HG03108 (cell line): ENCODE data around the gene SSBP2.
A peak's percentile ranks its signal among the peaks of the same experiment; 100 is the strongest.

Experiments used
- ATAC-seq: cut with Tn5 transposase; IDR thresholded peaks from one replicate; pipeline ENCODE4 v1.9.1; 2021; ENCODE audit warnings: moderate library complexity; ENCODE audit not compliant: unreplicated experiment

The SSBP2 gene

DNA sequence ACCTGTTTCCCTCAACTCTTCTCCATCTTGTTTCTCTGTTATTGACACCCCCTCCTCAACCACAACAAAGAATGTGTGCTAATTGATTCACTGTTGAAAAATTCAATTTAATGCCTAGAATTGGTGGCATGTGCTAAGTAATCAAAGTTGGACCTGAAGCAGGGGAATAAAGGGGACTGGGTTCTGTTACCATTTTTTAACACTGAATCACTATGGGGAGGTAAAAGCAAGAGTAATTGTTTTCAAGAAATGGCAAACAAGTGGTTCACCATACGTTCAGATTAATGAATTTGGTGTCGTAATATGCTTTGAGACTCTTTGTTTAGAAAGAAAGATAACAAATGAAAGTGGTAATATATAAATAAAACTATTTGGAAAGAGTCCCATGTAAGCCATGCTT, 17.0 kb upstream of the SSBP2 start:
- no peak for ATAC-seq

DNA sequence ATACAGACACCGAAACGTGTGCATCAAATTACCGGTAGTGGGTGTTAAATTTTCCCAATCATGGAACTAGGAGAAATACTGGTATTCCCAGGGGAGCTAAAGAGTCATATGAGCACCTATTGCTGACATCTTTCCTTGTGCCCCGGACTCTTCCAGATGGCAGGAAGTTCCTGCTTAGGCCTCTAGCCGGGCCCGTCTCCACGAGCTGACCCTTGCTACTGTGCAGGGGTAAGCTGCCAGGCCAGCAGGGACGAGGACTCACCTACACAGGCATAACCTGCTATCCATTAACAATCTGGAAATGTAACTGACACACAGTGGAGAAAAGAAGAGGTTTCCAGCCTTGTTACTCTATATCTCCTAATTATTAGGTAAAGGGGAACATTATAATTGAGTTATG, 16.2 kb upstream of the SSBP2 start:
- ATAC-seq, result no peak

DNA sequence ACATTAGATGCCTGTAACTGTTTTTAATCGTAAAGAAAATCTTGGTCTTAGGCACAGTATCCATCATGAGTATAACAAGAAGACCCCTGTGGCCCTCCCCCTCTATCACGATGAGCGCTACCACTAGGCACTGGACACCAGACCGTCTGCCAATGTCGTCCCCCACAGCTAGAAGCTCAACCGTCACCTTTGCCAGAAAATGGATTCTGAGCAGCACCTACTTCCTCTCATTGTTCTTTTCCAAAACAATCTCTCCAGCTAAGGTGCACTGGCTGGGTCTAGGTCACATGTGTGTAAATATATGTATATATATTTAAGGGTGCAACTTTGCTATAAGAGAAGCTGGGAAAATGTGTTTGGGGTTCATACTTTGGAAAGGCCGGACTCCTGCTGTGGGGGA, 15.7 kb upstream of the SSBP2 start:
- no peak for ATAC-seq

DNA sequence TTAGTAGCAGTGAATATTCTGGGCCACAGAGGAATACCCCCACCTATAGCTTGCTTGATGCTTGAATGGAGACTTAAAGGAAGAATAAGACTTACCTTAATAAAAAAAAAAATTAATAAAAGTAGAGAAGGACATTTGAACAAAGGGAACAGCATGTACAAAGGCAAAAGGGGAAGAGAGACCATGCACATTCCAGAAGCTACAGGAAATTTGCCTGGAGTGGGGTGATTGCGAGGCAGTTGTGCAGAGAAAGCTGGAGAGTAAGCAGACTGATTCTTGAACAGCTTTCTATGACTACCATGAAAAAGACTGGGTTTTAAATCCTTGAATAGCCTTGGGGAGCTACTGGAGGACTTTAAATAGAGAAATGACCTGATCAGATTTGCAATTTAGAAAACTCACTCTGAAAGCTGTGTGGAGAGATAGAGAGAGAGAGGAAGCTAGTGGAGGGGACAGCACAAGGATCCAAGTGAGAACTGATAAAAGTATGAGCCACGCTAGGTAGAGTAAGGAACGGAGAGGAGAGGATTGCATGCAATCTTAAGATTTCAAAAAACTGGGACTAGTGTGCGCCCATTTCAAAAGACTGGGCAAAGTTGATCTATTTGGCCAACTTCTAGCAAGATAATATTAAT, 12.5 kb upstream of the SSBP2 start:
- no peak for ATAC-seq

DNA sequence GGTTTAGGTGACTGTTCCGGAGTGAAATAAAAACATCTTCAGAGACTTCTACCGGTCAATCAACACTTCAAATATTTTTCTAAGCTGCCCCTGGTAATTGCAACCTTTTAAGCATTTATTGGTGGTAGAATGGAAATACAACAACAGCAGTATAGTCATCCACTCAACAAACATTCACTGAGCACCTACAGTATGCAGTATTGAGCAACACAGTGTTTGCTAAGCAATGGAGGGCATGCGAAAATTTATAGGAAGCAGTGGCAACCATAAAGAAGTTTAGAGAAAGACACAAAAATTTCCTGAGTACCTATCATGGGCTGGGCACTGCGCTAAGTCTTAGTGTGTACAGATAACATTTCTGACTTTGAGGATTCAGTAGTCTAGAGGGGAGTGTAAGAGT, 12.0 kb upstream of the SSBP2 start:
- ATAC-seq, result no peak

DNA sequence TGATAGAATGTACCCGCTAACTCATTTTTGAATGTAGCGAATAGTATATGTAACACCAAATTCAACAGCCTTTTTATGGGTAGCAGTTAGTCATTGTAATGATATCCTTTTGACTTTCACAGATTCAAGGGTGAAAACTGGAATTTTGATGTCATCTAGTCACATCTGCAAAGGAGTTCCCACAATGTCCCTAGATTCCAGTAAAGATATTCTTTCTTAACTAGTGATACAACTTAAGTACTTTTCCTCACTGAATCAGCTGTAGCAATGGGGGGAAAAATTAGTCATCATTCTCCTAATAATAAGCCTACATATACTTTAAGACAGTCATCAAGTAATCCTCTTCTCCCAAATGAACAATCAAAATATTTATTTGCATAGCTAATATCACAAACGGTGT, 11.5 kb upstream of the SSBP2 start:
- ATAC-seq, result no peak

DNA sequence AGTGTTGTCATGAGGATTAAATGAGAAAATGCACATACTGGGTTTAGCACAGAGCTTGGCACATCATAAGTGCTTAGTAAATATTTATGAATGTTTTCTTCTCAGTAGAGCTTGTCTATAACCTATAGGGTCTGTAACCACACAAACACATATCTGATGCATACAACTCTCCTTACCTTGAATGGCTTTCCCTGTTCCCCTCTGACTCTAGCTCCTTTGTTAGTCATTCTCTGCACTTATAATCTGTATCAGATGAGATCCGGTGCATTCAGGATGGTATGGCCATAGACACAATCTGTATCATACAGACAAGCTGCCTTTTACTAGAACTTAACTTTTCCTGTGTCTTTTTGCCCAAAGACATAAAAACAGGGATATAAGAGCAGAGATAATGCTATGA, 11.1 kb upstream of the SSBP2 start:
- no peak for ATAC-seq

DNA sequence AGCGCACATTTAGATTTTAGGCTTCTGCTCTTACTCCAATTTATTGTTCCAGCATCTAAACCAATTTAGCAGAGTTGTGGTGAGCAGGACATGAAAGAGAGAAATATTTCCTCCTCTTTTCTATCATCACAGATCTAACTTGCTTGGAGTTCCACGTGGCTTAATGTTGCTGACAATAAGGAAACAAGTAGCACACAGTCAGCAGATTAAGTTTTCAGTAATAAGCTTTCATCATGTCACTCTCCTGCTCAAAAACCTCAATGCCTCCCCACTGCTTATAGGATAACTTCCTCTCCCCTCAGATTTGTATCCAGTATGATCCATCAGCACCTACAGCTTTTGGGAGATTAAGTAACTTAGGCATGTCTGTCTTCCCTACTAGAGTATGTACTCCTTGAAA, 10.4 kb upstream of the SSBP2 start:
- ATAC-seq, result no peak

DNA sequence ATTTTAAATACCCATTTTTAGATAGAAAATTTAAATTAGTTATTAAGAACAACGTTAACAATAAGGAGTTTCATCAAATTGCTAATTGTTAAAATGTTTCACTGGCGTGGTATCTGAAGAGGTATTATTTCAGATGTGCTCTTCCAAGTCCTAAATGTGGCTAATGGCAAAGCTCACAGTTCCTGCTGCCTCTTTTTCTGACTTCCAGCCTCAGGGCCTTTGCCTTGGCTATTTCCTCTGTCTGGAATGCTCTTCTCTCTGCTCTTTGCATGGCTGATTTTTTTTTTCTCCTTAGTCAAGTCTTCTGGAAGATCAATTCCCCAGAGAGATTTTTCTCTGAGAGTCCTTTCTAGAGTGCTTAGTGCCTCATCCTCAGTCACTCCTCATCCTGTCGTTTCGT, 9.6 kb upstream of the SSBP2 start:
- ATAC-seq, result no peak

DNA sequence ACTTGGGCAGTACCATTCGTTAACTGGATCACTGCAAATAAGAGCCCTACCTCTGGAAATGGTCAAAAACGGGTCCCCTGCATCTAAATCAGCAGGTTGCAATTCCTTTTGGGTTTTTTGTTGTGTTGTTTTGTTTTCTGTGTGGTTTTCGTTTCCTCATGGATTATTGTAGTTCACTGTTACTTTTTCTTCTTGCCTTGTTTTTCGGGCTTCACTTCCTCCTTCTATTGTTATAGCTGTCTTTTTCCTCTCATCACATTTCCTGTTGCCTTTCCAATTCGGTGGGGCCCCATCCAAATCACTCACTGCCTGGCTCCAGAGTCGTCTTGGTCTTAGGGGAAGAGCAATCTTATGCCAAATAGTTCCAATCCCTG, 8.7 kb upstream of the SSBP2 start:
- no peak for ATAC-seq

DNA sequence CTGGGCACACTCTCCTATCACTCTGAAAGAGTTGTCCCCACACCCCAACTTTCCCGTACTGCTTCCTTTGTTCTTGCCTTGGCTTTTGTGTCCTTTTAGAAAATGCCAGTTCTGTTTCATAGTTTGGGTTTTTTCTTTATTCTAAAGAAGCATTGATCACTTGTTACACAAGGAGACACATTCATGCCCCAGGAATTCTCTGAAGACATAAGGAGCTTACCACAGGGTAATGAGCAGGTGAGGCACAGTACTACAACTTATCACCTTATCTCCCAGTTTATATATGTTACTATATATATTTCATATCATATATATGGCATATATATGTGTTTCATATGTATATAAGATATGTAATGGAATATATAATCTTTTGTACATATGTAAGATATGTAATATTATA, 6.5 kb upstream of the SSBP2 start:
- no peak for ATAC-seq

DNA sequence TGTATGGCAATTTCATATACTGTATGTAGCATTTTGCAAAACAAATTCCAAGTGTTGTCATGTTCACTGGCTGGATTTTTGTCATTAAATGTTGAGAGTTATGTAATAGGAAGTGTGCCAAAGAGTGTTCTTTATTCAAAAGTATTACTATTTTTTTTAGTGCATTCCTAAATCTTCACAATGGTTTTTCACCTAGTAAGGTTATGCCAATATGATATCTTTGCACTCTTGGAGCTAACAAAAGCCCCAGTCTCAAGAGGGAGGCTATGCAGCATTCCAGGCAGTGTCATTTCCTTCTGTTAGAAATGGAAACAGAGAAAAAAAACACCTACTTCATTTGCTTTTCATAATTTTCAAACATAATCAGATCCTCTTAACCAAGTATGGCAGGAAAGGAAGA, 5.1 kb upstream of the SSBP2 start:
- no peak for ATAC-seq

DNA sequence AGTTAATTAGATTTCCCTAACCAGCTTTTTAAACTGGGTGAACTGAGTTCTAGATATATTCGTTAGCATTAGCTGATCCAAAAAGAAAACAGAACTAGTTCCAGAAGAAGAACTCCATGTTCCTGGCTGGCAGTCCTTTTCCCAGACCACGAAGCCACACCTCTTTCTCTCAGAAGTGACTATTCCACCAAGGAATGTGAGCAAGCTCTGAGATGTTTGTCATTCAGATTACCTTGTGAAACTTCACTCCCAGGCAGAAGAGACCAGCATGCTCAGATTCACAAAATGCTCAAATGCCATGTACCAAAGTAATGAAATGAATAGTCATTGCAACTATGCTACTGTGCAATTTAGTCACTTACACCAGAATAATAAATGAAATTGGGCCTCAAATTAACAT, 4.4 kb upstream of the SSBP2 start:
- ATAC-seq, result no peak

DNA sequence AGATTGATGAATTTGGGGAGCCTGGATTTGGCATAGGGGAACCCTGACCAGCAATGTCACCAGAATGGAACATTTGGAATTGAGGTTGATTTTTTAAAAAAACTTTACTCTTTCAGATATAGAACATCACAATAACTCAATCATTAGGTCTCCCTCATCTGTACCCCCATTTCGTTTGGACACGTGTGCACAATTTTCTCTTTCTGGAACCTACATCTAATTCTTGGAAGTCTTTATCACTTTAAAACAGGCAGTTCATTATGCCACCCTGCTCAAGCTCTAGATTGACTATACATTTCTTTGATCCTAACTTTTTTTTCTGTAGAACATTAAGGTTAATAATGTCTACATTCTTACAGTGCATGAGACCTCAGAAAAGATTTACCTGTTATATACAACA, 3.7 kb upstream of the SSBP2 start:
- no peak for ATAC-seq

DNA sequence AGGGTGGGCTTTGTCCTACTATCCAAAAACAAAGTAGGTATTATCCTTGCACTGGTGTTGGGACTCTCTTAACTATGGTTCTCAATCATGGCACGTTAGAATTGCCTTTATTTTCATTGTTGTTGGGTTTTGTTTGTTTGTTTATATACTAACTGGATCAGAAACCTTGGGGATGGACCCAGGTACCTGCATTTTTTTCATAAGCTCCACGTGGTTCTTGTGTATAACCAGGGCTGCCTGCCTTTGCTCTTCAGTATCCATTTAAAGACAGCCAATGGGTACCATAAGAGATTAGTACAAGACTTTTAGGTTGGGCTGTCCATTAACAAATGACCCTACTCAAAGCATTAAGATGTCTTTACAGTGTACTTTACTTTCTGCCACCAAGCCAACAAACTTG, 2.5 kb upstream of the SSBP2 start:
- no peak for ATAC-seq

DNA sequence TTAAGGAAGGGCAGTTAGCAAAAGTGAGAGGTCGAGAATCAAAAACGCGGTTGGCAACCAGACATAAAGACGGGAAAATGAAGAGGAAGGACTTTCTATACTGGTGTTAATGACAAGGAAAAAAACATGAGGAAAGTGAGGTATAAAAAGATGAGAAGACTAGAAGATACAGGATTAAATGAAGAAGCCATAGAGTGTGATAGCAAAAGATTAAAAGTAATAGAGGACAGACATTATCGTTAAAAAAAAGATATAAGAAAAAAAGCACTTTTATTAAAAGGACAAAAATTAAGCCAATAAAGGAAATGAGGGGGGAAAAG, 1.7 kb upstream of the SSBP2 start:
- no peak for ATAC-seq

DNA sequence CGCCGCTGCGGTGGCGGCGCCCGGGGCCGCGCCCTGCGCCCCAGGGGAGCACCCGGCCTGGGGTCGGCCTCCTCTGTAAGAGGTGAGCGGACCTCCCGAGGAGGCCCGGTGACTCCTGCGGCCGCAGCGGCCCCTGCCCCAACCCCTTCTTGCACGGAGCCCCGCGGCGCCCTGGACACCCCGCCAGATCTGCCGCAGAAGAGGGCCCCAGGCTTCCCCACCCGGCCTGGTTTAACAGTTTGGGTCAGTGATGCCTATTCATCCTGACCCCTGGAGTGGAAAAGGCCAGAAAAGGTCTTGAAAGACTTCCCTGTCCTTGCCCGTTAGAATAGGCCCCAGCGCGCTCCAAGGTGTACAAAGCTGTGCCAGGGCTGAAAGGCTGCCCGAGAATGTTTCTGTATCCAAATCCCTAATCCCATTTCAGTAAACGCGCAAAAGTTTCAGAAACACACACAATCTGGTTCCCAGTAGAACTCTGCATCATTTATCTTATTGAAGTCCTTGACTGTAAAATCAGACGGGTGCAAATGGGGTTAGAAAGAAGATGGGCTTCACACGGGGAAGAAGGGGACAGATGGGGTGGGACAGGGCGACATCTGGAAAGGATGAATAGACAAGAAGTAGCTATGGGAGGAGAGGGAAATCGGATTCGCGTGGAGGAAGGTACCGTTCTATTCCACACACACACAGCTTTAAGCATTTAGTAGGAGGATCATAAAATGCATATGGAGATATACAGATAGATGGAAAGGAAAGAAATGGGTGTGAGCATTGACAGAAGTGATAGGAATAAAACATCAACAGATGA, 1.1 kb upstream of the SSBP2 start:
- ATAC-seq, result no peak

DNA sequence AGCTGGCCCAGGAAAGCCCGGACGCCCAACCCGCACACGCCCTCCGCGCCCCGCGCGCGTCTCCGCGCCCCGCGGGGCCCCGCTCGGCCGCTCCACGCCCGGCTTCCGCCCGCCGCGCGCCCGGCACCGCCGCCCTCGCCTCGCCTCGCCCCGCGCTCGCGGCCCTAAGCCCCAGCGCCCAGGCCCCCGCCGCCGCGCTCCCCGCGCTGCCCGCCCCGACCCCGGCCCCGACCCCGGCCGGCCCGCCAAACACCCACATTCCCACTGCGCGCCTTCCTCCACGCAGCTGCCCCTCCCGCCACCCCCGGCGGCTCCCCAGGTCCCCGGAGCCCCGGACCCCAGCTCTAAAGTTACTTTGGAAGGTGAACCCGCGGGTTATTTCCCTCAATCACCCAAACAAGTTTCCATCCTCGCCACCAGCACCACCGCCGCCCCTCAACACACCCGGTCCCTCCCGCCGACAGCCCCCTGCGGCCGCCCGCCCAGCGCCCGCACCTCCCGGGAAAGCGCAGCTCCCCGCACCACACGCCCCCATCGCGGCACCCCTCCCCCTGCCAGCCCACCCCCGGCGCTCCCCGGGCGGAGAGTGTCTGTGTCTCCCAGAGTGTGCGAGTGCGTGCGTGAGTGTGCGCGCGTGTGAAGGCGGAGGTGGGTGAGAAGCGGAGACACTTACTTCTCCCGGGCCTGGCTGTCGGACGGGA, 439 bp downstream of the SSBP2 start:
- no peak for ATAC-seq

DNA sequence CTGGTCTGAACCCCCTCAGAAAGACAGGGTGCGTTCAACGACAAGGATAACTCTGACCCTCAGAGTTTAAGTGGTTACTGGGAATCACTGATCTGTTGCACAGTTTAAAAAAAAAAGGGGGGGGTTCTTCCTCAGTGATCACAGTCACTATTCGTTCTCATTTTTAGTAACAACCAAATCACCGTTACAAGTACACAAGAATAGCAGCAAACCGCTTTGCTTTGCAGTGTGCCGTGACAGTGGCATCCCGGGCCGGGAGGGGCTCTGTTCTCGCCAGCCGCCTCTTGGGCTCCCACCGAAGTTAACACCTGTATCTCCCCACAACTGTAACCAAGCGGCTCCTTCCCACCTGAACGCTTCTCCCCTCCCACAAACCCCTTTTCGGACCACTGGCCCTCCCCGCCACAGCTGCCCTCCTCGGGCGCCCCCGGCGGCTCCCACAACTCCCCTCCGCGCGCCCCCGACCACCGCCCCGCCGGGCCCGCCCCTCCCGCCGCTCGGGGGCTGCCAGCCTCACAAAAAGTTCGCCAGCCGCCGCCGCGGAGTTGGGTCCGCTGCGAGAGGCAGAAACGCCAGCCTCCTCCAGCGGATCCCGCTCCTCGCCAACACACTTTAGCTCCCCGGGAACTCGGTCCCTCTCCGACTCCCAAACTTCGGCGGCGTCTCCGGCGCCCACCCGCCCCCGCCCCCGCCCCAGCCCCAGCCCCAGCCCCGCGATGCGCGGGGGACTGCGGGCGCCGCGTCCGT, 1.2 kb downstream of the SSBP2 start:
- peak; percentile 39 for ATAC-seq

DNA sequence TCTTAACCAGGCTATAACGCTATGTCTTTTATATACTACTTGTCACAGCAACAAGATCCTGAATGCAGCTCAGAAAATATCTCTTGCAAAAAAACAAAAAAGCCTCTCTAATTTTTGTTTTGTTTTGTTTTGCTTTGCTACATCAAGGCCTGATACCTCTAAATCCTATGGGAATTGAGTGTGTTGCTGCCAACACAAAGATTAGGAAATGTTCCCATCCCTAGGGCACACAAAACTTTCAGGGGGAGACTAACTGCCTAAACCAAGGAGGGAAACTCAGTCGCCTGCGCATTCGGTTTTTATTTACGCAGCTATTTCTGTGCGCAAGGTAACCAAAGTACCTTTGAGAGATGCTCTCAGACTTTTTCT, 1.7 kb downstream of the SSBP2 start:
- no peak for ATAC-seq

DNA sequence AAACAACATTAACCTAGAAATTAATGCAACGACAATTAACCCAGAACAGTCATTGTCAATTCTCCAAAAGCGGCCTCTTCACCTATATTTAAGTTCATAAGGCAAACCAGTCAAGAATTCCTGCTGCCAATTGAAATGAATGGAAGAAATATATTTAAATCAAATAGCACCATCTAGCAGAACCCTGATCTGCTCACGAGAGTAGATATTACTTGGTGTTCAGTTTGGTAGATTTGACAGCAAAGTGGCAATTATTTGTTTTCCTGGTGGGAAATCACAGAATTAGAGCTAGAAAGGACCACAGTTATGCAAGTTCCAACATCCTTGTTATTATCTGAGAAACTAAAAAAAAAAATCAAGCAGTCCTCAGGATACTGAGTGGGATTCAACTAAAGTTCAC, 2.3 kb downstream of the SSBP2 start:
- ATAC-seq, result no peak

DNA sequence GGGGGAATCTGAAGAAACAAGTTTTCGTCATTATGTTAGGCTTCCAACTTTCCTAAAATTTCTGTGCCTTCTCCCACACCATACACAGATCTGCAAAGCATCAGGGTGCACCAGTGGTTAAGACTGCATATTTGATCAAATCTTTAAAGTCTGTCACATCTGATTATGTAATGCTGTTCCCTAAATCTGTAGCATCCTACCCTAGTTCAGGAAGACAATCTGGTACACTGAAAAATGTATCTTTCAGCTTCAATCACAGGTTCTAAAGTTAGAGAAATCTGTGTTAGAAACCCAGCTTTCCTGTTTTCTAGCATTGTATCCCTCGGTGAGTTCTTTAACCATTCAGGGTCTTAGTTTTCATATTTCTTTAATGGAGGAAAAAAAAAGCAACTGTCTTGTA, 3.9 kb downstream of the SSBP2 start:
- ATAC-seq, result no peak
